ENCODE results near the gene MAMSTR. TPM values are rescaled to one million over a fixed set of nuclear protein-coding genes. Genes with fewer than 3 reads are reported as not detected.
A peak's percentile ranks its signal among the peaks of the same experiment; 100 is the strongest.

Gene MAMSTR
- total and polyA plus RNA-seq, 9 of the 15 experiments (the other 6 are each of a cell fraction or from before 2014, with no cell fraction given) = 0.08 to 1.00 (median 0.40) TPM; not detected in 1

DNA sequence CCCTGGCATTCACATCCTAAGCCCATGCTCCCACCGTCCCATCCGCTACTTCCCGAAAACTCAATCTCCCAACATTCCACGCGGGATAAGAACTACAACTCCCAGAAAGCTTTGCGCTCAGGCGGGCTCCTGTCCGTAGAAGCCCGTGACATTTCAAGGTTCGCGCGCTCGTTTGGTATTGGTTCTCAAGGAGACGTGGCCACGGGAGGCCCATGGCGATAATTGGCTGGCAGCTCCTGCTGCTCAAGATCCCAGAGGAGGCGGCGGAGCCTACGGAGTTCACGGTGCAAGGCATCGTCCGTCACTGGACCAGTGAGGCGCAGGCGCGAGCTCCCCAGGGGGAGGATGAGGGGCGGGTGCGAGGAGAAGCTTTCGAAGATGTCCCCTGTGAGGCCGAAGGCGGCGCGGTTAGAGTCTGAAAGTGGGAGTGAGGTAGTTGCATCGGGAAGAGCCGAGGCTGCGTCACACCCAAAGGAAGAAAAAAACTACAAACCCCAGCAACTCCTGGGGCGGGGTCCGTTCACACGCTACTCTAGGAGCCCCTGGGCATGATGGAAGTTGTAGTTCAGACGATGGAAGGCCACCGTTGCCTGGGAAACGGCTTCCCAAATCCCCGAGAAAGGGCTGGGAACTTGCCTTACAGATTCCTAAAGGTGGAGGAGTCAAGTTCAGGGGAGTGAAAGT lies 1.2 kb upstream of the MAMSTR start (continued):
- TF ChIP-seq, protein P1, sequence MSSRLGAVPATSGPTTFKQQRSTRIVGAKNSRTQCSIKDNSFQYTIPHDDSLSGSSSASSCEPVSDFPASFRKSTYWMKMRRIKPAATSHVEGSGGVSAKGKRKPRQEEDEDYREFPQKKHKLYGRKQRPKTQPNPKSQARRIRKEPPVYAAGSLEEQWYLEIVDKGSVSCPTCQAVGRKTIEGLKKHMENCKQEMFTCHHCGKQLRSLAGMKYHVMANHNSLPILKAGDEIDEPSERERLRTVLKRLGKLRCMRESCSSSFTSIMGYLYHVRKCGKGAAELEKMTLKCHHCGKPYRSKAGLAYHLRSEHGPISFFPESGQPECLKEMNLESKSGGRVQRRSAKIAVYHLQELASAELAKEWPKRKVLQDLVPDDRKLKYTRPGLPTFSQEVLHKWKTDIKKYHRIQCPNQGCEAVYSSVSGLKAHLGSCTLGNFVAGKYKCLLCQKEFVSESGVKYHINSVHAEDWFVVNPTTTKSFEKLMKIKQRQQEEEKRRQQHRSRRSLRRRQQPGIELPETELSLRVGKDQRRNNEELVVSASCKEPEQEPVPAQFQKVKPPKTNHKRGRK (tag; IDR thresholded peaks at IDR 0.05) = no peak
- TF ChIP-seq ELF2 (CRISPR knock-in tag; IDR thresholded peaks at IDR 0.05) (no peak), GTF2A2 (tag; IDR thresholded peaks at IDR 0.05) (no peak), ZBTB1 (CRISPR knock-in tag; IDR thresholded peaks at IDR 0.05; ENCODE audit: borderline replicate concordance, low read depth) (no peak), SRSF3 (IDR thresholded peaks at IDR 0.05; ENCODE audit: insufficient read depth, low read length) (no peak), ZKSCAN8 (CRISPR knock-in tag; IDR thresholded peaks at IDR 0.05) (no peak), SRF (CRISPR knock-in tag; IDR thresholded peaks at IDR 0.05) (no peak; a peak in 1 of 4 replicates), ZNF232 (CRISPR knock-in tag; IDR thresholded peaks at IDR 0.05) (no peak), ZNF253 (CRISPR knock-in tag; conservative IDR thresholded peaks at IDR 0.05) (no peak), ZNF354B (CRISPR knock-in tag; IDR thresholded peaks at IDR 0.05) (no peak), ZNF717 (CRISPR knock-in tag; IDR thresholded peaks at IDR 0.05) (no peak), RCOR1 (IDR thresholded peaks at IDR 0.05; ENCODE audit: borderline replicate concordance in 1 of 2, low read depth in 2 of 2, low read length in 2 of 2) (peak in 1 of 2 experiments; percentile 61; a peak in 2 of 4 replicates), KAT8 (IDR thresholded peaks at IDR 0.05; ENCODE audit: low read depth) (no peak)
- TF ChIP-seq, protein P2, sequence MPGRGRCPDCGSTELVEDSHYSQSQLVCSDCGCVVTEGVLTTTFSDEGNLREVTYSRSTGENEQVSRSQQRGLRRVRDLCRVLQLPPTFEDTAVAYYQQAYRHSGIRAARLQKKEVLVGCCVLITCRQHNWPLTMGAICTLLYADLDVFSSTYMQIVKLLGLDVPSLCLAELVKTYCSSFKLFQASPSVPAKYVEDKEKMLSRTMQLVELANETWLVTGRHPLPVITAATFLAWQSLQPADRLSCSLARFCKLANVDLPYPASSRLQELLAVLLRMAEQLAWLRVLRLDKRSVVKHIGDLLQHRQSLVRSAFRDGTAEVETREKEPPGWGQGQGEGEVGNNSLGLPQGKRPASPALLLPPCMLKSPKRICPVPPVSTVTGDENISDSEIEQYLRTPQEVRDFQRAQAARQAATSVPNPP (IDR thresholded peaks at IDR 0.05; ENCODE audit: borderline replicate concordance, insufficient read depth, insufficient read length) = no peak
- TF ChIP-seq, protein P3, sequence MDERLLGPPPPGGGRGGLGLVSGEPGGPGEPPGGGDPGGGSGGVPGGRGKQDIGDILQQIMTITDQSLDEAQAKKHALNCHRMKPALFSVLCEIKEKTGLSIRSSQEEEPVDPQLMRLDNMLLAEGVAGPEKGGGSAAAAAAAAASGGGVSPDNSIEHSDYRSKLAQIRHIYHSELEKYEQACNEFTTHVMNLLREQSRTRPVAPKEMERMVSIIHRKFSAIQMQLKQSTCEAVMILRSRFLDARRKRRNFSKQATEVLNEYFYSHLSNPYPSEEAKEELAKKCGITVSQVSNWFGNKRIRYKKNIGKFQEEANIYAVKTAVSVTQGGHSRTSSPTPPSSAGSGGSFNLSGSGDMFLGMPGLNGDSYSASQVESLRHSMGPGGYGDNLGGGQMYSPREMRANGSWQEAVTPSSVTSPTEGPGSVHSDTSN (CRISPR knock-in tag; IDR thresholded peaks at IDR 0.05; ENCODE audit: low read depth) = peak; percentile 37; the same call in 1 of the 2 replicates
- TF ChIP-seq, protein P3 (tag; conservative IDR thresholded peaks at IDR 0.05; ENCODE audit: low read depth) = peak; percentile 94
- TF ChIP-seq, protein P4, sequence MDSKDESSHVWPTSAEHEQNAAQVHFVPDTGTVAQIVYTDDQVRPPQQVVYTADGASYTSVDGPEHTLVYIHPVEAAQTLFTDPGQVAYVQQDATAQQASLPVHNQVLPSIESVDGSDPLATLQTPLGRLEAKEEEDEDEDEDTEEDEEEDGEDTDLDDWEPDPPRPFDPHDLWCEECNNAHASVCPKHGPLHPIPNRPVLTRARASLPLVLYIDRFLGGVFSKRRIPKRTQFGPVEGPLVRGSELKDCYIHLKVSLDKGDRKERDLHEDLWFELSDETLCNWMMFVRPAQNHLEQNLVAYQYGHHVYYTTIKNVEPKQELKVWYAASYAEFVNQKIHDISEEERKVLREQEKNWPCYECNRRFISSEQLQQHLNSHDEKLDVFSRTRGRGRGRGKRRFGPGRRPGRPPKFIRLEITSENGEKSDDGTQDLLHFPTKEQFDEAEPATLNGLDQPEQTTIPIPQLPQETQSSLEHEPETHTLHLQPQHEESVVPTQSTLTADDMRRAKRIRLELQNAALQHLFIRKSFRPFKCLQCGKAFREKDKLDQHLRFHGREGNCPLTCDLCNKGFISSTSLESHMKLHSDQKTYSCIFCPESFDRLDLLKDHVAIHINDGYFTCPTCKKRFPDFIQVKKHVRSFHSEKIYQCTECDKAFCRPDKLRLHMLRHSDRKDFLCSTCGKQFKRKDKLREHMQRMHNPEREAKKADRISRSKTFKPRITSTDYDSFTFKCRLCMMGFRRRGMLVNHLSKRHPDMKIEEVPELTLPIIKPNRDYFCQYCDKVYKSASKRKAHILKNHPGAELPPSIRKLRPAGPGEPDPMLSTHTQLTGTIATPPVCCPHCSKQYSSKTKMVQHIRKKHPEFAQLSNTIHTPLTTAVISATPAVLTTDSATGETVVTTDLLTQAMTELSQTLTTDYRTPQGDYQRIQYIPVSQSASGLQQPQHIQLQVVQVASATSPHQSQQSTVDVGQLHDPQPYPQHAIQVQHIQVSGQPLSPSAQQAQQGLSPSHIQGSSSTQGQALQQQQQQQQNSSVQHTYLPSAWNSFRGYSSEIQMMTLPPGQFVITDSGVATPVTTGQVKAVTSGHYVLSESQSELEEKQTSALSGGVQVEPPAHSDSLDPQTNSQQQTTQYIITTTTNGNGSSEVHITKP (IDR thresholded peaks at IDR 0.05; ENCODE audit: partially characterized antibody) = no peak
- TF ChIP-seq, protein P5, sequence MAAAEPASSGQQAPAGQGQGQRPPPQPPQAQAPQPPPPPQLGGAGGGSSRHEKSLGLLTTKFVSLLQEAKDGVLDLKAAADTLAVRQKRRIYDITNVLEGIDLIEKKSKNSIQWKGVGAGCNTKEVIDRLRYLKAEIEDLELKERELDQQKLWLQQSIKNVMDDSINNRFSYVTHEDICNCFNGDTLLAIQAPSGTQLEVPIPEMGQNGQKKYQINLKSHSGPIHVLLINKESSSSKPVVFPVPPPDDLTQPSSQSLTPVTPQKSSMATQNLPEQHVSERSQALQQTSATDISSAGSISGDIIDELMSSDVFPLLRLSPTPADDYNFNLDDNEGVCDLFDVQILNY (CRISPR knock-in tag; IDR thresholded peaks at IDR 0.05) = 0 out of 2 replicates have a peak, but pooled peaks have one; percentile 65

Measured in K562 (cell line).